Measurements from ENCODE around the gene CDC25A. TPM values are rescaled to one million over a fixed set of nuclear protein-coding genes. Genes with fewer than 3 reads are reported as not detected.

CDC25A gene
- total RNA-seq, 1 donor from 2014 or later, result 1.8 TPM

- POLR2A ChIA-PET, result no interaction called here
- ATAC-seq (ENCODE audit: low read depth) (no peak), DNase-seq (no peak)
- no peak overlapping the region for H3K4me3 Mint-ChIP-seq
- TF ChIP-seq CTCF (IDR thresholded peaks at IDR 0.05), result no peak
- intact Hi-C loops (cut with micrococcal nuclease), result loop anchor here (5.0 kb wide), 1 partner anchor 982 kb away; the partner anchor contains the start of gene CCDC71
- peaks cover 9% of the 10 kb centered on the region for H3K27me3 Mint-ChIP-seq
- H3K27ac Mint-ChIP-seq, result no peak overlapping the region
- H3K36me3 Mint-ChIP-seq (ENCODE audit: low read depth), result no peaks in the 10 kb centered on the region
- CTCF ChIA-PET, result no interaction called here
- H3K4me1 Mint-ChIP-seq, result peaks cover 13% of the 10 kb centered on the region
- no peaks in the 10 kb centered on the region for H3K9me3 Mint-ChIP-seq
Measured at GRCh38 chr3:48185129-48185528, 3.1 kb downstream of the CDC25A start.

GRCh38 chr3:48184299-48184698 is 3.9 kb downstream of the CDC25A start:
- ATAC-seq (ENCODE audit: low read depth) (no peak), DNase-seq (no peak)
- ChIA-PET POLR2A (no interaction called here), CTCF (no interaction called here)
- intact Hi-C loops (cut with micrococcal nuclease), result no loop called here
- Mint-ChIP-seq H3K9me3 (no peaks in the 10 kb centered on the region), H3K36me3 (ENCODE audit: low read depth) (no peaks in the 10 kb centered on the region), H3K27ac (no peak overlapping the region), H3K4me1 (peaks cover 13% of the 10 kb centered on the region), H3K4me3 (no peak overlapping the region), H3K27me3 (peaks cover 9% of the 10 kb centered on the region)
- TF ChIP-seq CTCF (IDR thresholded peaks at IDR 0.05), result no peak

- no peaks in the 10 kb centered on the region for H3K9me3 Mint-ChIP-seq
- no peaks in the 10 kb centered on the region for H3K27me3 Mint-ChIP-seq
- ChIA-PET CTCF (no interaction called here), POLR2A (no interaction called here)
- TF ChIP-seq CTCF (IDR thresholded peaks at IDR 0.05), result no peak
- no peak overlapping the region for H3K27ac Mint-ChIP-seq
- no peak for ATAC-seq (ENCODE audit: low read depth)
- H3K4me3 Mint-ChIP-seq, result no peak overlapping the region
- H3K4me1 Mint-ChIP-seq, result no peaks in the 10 kb centered on the region
- DNase-seq, result no peak
- H3K36me3 Mint-ChIP-seq (ENCODE audit: low read depth), result no peaks in the 10 kb centered on the region
- intact Hi-C loops (cut with micrococcal nuclease), result no loop called here
Measured at GRCh38 chr3:48180531-48181253, 7.5 kb downstream of the CDC25A start.

GRCh38 chr3:48180021-48180420 is 8.2 kb downstream of the CDC25A start:
- DNase-seq (no peak), ATAC-seq (ENCODE audit: low read depth) (no peak)
- CTCF ChIA-PET, result no interaction called here
- Mint-ChIP-seq H3K9me3 (no peaks in the 10 kb centered on the region), H3K4me3 (no peak overlapping the region), H3K36me3 (ENCODE audit: low read depth) (no peaks in the 10 kb centered on the region), H3K27me3 (no peaks in the 10 kb centered on the region), H3K27ac (no peak overlapping the region), H3K4me1 (no peaks in the 10 kb centered on the region)
- no peak for TF ChIP-seq CTCF (IDR thresholded peaks at IDR 0.05)
- POLR2A ChIA-PET, result no interaction called here
- intact Hi-C loops (cut with micrococcal nuclease), result no loop called here

GRCh38 chr3:48178072-48178471 is 10.1 kb downstream of the CDC25A start:
- no peaks in the 10 kb centered on the region for H3K36me3 Mint-ChIP-seq (ENCODE audit: low read depth)
- DNase-seq (no peak), ATAC-seq (ENCODE audit: low read depth) (no peak)
- H3K27ac Mint-ChIP-seq, result no peak overlapping the region
- intact Hi-C loops (cut with micrococcal nuclease), result no loop called here
- H3K4me3 Mint-ChIP-seq, result no peak overlapping the region
- H3K9me3 Mint-ChIP-seq, result no peaks in the 10 kb centered on the region
- ChIA-PET POLR2A (no interaction called here), CTCF (no interaction called here)
- no peak for TF ChIP-seq CTCF (IDR thresholded peaks at IDR 0.05)
- H3K27me3 Mint-ChIP-seq, result no peaks in the 10 kb centered on the region
- no peaks in the 10 kb centered on the region for H3K4me1 Mint-ChIP-seq

Measured in activated B cell treated with CpG ODN at 0.5 μM for 24 hours (primary cell).